Tibial artery (tissue), 4 donors: ENCODE data around the gene ALDH1L1.

Source experiments
- DNase-seq, 2 donors: peaks; one replicate each; pipeline ENCODE4 v3.0.0-alpha.2; 2019
- H3K27ac ChIP-seq, 2 donors: fragments of 200-600 bp; sonication (generic) in 1 of 2; 1 replicate in 1 of 2; 2 replicates in 1 of 2; pipeline ENCODE4 v1.5.1; 2018 to 2019; ENCODE audit warnings: mild to moderate bottlenecking in 1 of 2
- H3K27me3 ChIP-seq, 2 donors: fragments of 200-600 bp; sonication (generic) in 1 of 2; one replicate each; pipeline versions ENCODE4 v1.5.1 to v1.6.0; 2016 to 2019
- H3K36me3 ChIP-seq, 3 donors: fragments of 200-600 bp; sonication (generic) in 2 of 3; one replicate each; pipeline ENCODE4 v1.5.1; 2016 to 2019; ENCODE audit warnings: mild to moderate bottlenecking in 2 of 3
- H3K4me1 ChIP-seq, 4 donors: fragments of 200-600 bp; sonication (generic) in 2 of 4; 1 replicate in 3 of 4; 2 replicates in 1 of 4; pipeline ENCODE4 v1.5.1; 2016 to 2019
- H3K4me3 ChIP-seq, 2 donors: fragments of 200-600 bp; sonication (generic) in 1 of 2; 1 replicate in 1 of 2; 2 replicates in 1 of 2; pipeline ENCODE4 v1.5.1; 2018 to 2019; ENCODE audit warnings: mild to moderate bottlenecking in 2 of 2
- H3K9me3 ChIP-seq, 3 donors: fragments of 200-600 bp; sonication (generic) in 1 of 3; one replicate each; pipeline ENCODE4 v1.5.1; 2016 to 2019
- intact Hi-C: fragments of 100-400 bp; cut with DNase I; formaldehyde crosslinking; loops from one replicate; pipeline ENCODE4 v1.15.0; 2023; ENCODE audit warnings: low total_unique reads
- TF ChIP-seq, protein P1 (sequence below), 2 experiments: fragments of 200-600 bp in 1 of 2; fragments of 450-650 bp in 1 of 2; IDR thresholded peaks; one replicate each; pipeline ENCODE4 v1.5.1; 2017 to 2019; ENCODE audit warnings: antibody characterized with exemption in 2 of 2, mild to moderate bottlenecking in 1 of 2, moderate library complexity in 1 of 2

Gene ALDH1L1

DNA sequence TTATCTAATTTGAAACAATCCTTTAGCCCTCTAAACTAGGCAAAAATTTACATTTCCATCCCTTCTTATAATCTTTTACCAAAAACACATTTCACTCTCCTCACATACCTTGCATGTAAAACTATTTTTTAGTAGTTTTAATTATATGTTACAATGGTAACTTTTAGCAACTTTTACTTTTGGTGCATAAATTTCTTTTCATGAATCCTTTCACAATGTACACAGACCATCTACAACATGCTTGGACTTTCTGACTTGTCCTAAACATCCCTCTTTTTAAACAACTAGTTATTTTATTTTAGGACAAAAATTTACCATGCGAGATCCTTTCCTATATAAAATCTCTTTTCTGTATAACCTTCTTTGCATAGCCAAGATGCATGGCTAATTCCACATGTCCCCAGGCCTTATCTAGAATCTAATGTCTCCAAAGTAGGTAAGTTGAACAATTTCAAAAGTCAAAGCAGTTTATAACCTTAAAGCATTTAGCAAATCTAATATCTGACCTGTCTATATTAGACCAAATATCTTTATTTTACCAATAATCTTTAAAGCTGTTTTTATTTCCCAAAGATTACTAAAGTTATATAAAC lies 14.4 kb upstream of the ALDH1L1 start:
- no peak overlapping the region for H3K4me3 ChIP-seq
- H3K36me3 ChIP-seq, result no peaks in the 10 kb centered on the region
- TF ChIP-seq, protein P1, sequence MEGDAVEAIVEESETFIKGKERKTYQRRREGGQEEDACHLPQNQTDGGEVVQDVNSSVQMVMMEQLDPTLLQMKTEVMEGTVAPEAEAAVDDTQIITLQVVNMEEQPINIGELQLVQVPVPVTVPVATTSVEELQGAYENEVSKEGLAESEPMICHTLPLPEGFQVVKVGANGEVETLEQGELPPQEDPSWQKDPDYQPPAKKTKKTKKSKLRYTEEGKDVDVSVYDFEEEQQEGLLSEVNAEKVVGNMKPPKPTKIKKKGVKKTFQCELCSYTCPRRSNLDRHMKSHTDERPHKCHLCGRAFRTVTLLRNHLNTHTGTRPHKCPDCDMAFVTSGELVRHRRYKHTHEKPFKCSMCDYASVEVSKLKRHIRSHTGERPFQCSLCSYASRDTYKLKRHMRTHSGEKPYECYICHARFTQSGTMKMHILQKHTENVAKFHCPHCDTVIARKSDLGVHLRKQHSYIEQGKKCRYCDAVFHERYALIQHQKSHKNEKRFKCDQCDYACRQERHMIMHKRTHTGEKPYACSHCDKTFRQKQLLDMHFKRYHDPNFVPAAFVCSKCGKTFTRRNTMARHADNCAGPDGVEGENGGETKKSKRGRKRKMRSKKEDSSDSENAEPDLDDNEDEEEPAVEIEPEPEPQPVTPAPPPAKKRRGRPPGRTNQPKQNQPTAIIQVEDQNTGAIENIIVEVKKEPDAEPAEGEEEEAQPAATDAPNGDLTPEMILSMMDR (IDR thresholded peaks at IDR 0.05), result no peak
- H3K9me3 ChIP-seq, result no peaks in the 10 kb centered on the region
- no peaks in the 10 kb centered on the region for H3K27me3 ChIP-seq
- no peak overlapping the region for H3K27ac ChIP-seq
- DNase-seq, result no peak
- H3K4me1 ChIP-seq, result peaks cover 0 to 8% (median 0%) of the 10 kb centered on the region in 4 donors
- intact Hi-C loops, result loop anchor here (10.0 kb wide), 1 partner anchor 60 kb away; no protein-coding TSS in a partner anchor

DNA sequence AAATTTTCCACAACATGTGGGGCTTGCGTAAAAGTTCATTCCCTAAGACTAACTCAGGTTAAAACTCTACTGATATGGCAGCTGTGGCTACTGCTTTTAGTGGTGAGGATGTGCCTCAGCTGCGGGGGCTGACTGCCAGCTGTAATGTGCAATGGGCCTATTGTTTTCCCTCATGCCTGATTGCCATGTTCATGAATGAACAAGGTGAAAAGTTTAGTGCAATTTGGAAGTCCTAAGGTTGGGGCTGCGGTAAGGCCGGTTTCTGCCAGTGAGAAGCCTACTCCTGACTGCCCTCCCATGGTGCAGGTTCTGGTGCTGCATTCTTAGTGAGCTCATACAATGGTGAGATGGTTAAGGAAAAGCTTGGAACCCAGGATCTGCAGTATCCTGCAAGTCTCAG lies 10.9 kb upstream of the ALDH1L1 start:
- no peak for DNase-seq
- intact Hi-C loops, result loop anchor here (10.0 kb wide), 1 partner anchor 56 kb away; no protein-coding TSS in a partner anchor
- no peaks in the 10 kb centered on the region for H3K36me3 ChIP-seq
- no peak overlapping the region for H3K27ac ChIP-seq
- H3K4me1 ChIP-seq, result no peaks in the 10 kb centered on the region
- no peaks in the 10 kb centered on the region for H3K27me3 ChIP-seq
- H3K9me3 ChIP-seq, result no peaks in the 10 kb centered on the region
- no peak overlapping the region for H3K4me3 ChIP-seq
- TF ChIP-seq, protein P1 (IDR thresholded peaks at IDR 0.05), result no peak

GRCh38 chr3:126187920-126188319 lies 7.5 kb upstream of the ALDH1L1 start:
- no peaks in the 10 kb centered on the region for H3K9me3 ChIP-seq
- no peak overlapping the region for H3K27ac ChIP-seq
- no peaks in the 10 kb centered on the region for H3K27me3 ChIP-seq
- DNase-seq, result no peak
- no peak overlapping the region for H3K4me3 ChIP-seq
- no peaks in the 10 kb centered on the region for H3K36me3 ChIP-seq
- intact Hi-C loops, result no loop called here
- no peaks in the 10 kb centered on the region for H3K4me1 ChIP-seq
- TF ChIP-seq, protein P1 (IDR thresholded peaks at IDR 0.05), result no peak

DNA sequence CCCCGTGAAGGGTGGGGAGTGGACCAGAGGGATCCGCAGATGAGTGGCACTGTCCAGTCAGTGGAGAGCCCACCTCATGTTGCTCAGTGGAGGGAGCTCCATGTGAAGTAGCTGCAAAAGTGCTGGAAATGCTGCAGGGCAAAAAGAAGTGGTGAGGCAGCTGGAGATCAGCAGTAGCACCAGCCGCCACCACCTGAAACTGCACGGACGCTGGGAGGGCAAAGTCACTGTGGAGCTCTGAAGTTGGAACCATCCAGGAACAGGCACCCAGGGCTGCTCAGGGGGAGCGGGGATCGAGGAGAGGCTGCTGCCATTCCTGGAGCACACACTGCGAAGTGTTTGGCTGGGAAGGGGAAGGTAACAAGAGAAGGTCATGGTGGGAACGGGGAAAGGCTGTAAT lies 6.4 kb upstream of the ALDH1L1 start:
- no peak overlapping the region for H3K4me3 ChIP-seq
- TF ChIP-seq, protein P1 (IDR thresholded peaks at IDR 0.05), result no peak
- H3K4me1 ChIP-seq, result peaks cover 0 to under 1% (median 0%) of the 10 kb centered on the region in 4 donors
- no peaks in the 10 kb centered on the region for H3K9me3 ChIP-seq
- H3K27ac ChIP-seq, result no peak overlapping the region
- H3K27me3 ChIP-seq, result no peaks in the 10 kb centered on the region
- intact Hi-C loops, result no loop called here
- no peak for DNase-seq
- H3K36me3 ChIP-seq, result no peaks in the 10 kb centered on the region

GRCh38 chr3:126186271-126186670 lies 5.9 kb upstream of the ALDH1L1 start:
- H3K9me3 ChIP-seq, result no peaks in the 10 kb centered on the region
- H3K4me1 ChIP-seq, result peaks cover 0 to 5% (median 1%) of the 10 kb centered on the region in 4 donors
- TF ChIP-seq, protein P1 (IDR thresholded peaks at IDR 0.05), result no peak
- no peak overlapping the region for H3K4me3 ChIP-seq
- H3K27ac ChIP-seq, result no peak overlapping the region
- intact Hi-C loops, result no loop called here
- DNase-seq, result no peak
- no peaks in the 10 kb centered on the region for H3K36me3 ChIP-seq
- no peaks in the 10 kb centered on the region for H3K27me3 ChIP-seq
